ENCODE data around the gene OTUB2. TPM values are rescaled to one million over a fixed set of nuclear protein-coding genes. Genes with fewer than 3 reads are reported as not detected.

OTUB2 gene
- total RNA-seq, 4 donors from 2014 or later = 0.42 to 0.63 (median 0.52) TPM; not detected in 1

GRCh38 chr14:94042433-94043091 lies 16.4 kb downstream of the OTUB2 start:
- H3K36me3 ChIP-seq = peaks cover 3 to 45% (median 37%) of the 10 kb centered on the region in 4 donors
- WGBS = 61% methylated on average over 10 of the region's 12 CpGs
- no peaks in the 10 kb centered on the region for H3K9me3 ChIP-seq
- intact Hi-C loops (cut with DNase I) = no loop called here
- no peak overlapping the region for H3K27ac ChIP-seq (replicated peaks in 1 of 4)
- no peaks in the 10 kb centered on the region for H3K27me3 ChIP-seq
- H3K4me3 ChIP-seq = no peak overlapping the region
- no peak for DNase-seq (ENCODE audit: extremely low spot score)
- TF ChIP-seq POLR2A (IDR thresholded peaks at IDR 0.05; ENCODE audit: low read depth) = no peak
- TF ChIP-seq EP300 (IDR thresholded peaks at IDR 0.05) = no peak
- TF ChIP-seq CTCF (IDR thresholded peaks at IDR 0.05) = no peak
- TF ChIP-seq POLR2AphosphoS5 (IDR thresholded peaks at IDR 0.05) = no peak
- peaks cover 7 to 18% (median 14%) of the 10 kb centered on the region in 4 donors for H3K4me1 ChIP-seq

DNA sequence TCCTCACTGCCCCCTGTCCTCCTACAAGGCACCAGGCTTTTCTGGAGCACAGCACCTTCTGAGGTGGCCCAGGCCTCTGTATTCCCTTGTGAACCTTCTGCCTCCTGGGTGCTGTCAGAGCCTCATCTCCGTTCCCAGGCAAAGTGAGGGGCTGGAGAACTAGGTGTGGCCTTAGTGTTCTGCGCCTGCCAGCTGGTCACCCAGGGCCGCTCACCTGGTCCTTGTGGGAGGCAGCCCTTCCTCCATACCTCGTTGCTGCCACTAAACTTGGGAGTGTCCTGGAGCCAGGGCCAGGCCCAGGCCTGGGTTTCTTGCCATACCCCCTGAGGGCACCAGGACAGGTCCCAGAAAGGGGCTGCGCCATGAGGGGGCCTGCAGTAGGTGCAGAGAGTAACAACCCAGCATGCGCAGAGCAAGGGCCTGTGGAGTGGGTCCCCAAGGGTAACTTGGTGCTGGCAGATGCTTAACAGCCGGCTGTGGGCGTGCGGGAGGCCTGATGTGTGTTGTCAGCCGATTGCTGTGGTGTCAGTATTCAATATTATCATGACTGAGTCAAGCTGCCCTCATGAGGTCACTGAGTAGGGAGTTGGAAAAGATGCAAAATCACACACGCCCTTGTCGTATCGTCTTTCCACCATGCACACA lies 17.1 kb downstream of the OTUB2 start:
- Histone ChIP-seq H3K9me3 (no peaks in the 10 kb centered on the region), H3K4me3 (no peak overlapping the region), H3K27ac (replicated peaks in 1 of 4) (no peak overlapping the region), H3K27me3 (no peaks in the 10 kb centered on the region), H3K4me1 (peaks cover 7 to 18% (median 14%) of the 10 kb centered on the region in 4 donors), H3K36me3 (peaks cover 6 to 51% (median 44%) of the 10 kb centered on the region in 4 donors)
- no peak for TF ChIP-seq POLR2AphosphoS5 (IDR thresholded peaks at IDR 0.05)
- no peak for TF ChIP-seq EP300 (IDR thresholded peaks at IDR 0.05)
- no peak for TF ChIP-seq POLR2A (IDR thresholded peaks at IDR 0.05; ENCODE audit: low read depth)
- no peak for TF ChIP-seq CTCF (IDR thresholded peaks at IDR 0.05)
- no peak for DNase-seq (ENCODE audit: extremely low spot score)
- intact Hi-C loops (cut with DNase I) = no loop called here
- 65% methylated on average over 8 of the region's 13 CpGs for WGBS

DNA sequence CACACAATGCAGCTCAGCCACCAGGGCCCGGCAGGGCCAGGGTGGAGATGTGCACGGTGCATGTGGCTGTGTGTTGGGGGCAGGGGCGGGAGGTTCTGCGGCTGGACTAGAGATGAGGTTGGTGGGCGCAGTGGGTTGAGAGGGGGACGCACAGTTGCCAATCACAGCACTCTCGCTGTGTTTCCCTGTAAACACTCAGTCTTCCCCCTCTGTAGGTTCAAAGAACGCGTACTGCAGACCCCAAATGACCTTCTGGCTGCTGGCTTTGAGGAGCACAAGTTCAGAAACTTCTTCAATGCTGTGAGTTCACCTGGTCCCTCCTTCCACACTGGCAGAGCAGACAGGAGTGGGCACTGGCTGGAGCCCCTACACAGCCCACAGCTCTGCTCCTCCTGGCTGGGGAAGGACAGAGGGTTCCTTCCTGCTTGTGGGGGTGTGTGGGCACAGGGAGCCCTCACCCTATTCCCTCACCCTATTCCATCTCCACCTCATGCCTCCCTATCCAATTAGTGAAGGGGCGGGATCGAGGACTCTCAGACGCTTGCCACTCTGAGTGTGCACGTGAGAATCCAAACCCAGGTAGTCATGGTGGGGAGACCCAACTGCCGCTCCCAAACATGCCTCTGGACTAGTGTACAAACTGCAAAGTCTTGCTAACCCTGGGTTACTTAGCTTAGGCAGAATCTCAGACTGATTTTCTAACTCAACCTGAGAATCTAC lies 17.8 kb downstream of the OTUB2 start:
- Histone ChIP-seq H3K4me1 (peaks cover 9 to 23% (median 17%) of the 10 kb centered on the region in 4 donors), H3K4me3 (no peak overlapping the region), H3K27me3 (no peaks in the 10 kb centered on the region), H3K36me3 (peaks cover 13 to 58% (median 51%) of the 10 kb centered on the region in 4 donors), H3K9me3 (no peaks in the 10 kb centered on the region), H3K27ac (replicated peaks in 1 of 4) (no peak overlapping the region)
- TF ChIP-seq EP300 (IDR thresholded peaks at IDR 0.05) (no peak), CTCF (IDR thresholded peaks at IDR 0.05) (no peak)
- intact Hi-C loops (cut with DNase I) = no loop called here
- 90% methylated on average over 14 of the region's 14 CpGs for WGBS
- DNase-seq (ENCODE audit: extremely low spot score) = no peak

- Histone ChIP-seq H3K27me3 (no peaks in the 10 kb centered on the region), H3K4me1 (peaks cover 12 to 28% (median 21%) of the 10 kb centered on the region in 4 donors), H3K36me3 (peaks cover 20 to 65% (median 58%) of the 10 kb centered on the region in 4 donors), H3K27ac (replicated peaks in 1 of 4) (no peak overlapping the region), H3K9me3 (no peaks in the 10 kb centered on the region), H3K4me3 (no peak overlapping the region)
- TF ChIP-seq POLR2A (IDR thresholded peaks at IDR 0.05; ENCODE audit: low read depth) = no peak
- TF ChIP-seq POLR2AphosphoS5 (IDR thresholded peaks at IDR 0.05) = no peak
- TF ChIP-seq EP300 (IDR thresholded peaks at IDR 0.05) = no peak
- no peak for TF ChIP-seq CTCF (IDR thresholded peaks at IDR 0.05)
- intact Hi-C loops (cut with DNase I) = no loop called here
- WGBS = 90% methylated on average over 20 of the region's 20 CpGs
- DNase-seq (ENCODE audit: extremely low spot score) = no peak
Observed at GRCh38 chr14:94044476-94045091, 18.4 kb downstream of the OTUB2 start.
